HEK293T (cell line): ENCODE data around the gene PI4KA.

ENCODE experiments used
- ARNT ChIP-seq: fragments of 450-650 bp; IDR thresholded peaks from 2 replicates; pipeline ENCODE4 v1.6.1; 2017; ENCODE audit warnings: mild to moderate bottlenecking
- BHLHE40 ChIP-seq: fragments of 450-650 bp; IDR thresholded peaks from 2 replicates; pipeline ENCODE4 v1.6.1; 2016; ENCODE audit warnings: mild to moderate bottlenecking, moderate library complexity, borderline replicate concordance
- CTBP1 ChIP-seq: fragments of 450-650 bp; IDR thresholded peaks from 2 replicates; pipeline ENCODE4 v1.6.1; 2016; ENCODE audit warnings: borderline replicate concordance
- FOXA1 ChIP-seq: fragments of 450-650 bp; IDR thresholded peaks from 2 replicates; pipeline ENCODE4 v1.6.1; 2016; ENCODE audit warnings: mild to moderate bottlenecking
- FOXK2 ChIP-seq: fragments of 450-650 bp; IDR thresholded peaks from 2 replicates; pipeline ENCODE4 v1.6.1; 2016; ENCODE audit warnings: mild to moderate bottlenecking
- FOXM1 ChIP-seq: fragments of 450-650 bp; IDR thresholded peaks from 2 replicates; pipeline ENCODE4 v1.6.1; 2017; ENCODE audit warnings: mild to moderate bottlenecking, borderline replicate concordance
- LEF1 ChIP-seq: fragments of 450-650 bp; IDR thresholded peaks from 2 replicates; pipeline ENCODE4 v1.6.1; 2017; ENCODE audit warnings: mild to moderate bottlenecking, borderline replicate concordance
- NFRKB ChIP-seq: fragments of 450-650 bp; IDR thresholded peaks from 2 replicates; pipeline ENCODE4 v1.6.1; 2016; ENCODE audit warnings: mild to moderate bottlenecking, moderate library complexity
- PKNOX1 ChIP-seq: fragments of 450-650 bp; IDR thresholded peaks from 2 replicates; pipeline ENCODE4 v1.6.1; 2016
- SP1 ChIP-seq: fragments of 450-650 bp; IDR thresholded peaks from 2 replicates; pipeline ENCODE4 v1.6.1; 2017
- SUZ12 ChIP-seq: fragments of 450-650 bp; IDR thresholded peaks from 2 replicates; pipeline ENCODE4 v1.6.1; 2016; ENCODE audit warnings: mild to moderate bottlenecking
- TARDBP ChIP-seq: fragments of 450-650 bp; IDR thresholded peaks from 2 replicates; pipeline ENCODE4 v1.6.1; 2016

GRCh38 chr22:20766530-20766929, 92.1 kb downstream of the PI4KA start:
- TF ChIP-seq FOXM1 (no peak), NFRKB (no peak), CTBP1 (no peak), PKNOX1 (no peak), FOXK2 (no peak), LEF1 (no peak), SUZ12 (no peak), FOXA1 (no peak), TARDBP (no peak), SP1 (no peak), BHLHE40 (no peak), ARNT (no peak)
